ENCODE results near the gene SMC5.
"Not testable (repeated sequence)": the region's sequence is repeated elsewhere in the genome, so short reads cannot be mapped to it uniquely, and the experiment has no call there.

The SMC5 gene

DNA sequence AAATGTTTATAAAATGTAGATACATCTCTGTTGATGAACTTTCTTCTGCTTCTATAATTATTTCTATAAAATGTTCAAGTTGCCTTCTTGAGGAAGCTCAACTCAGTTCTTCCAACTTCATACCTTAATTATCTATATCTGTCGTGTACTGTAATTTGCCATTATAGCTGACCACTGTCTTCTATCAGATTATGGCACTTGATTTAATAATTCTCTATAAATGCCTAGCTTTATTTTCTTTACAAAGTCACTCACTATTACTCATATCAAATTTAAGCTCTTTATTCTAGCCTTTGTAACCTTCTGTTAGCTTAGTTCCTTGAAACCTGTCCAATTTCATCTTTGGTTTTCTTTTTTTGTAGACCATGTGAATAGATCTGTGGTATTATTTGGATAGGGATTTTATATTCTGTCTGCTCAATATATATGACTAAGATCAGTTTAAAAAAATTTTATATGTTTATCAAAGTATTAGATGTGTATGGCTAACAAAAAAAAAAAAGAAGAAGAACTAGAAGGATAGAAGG lies 39.5 kb downstream of the SMC5 start:
- no peak overlapping the region for H3K9ac ChIP-seq (ENCODE audit: low read depth, low read length)
- H3K9me3 ChIP-seq (ENCODE audit: control insufficient read depth, insufficient read depth, low read length), result no peaks in the 10 kb centered on the region
- H3K4me1 ChIP-seq (ENCODE audit: control insufficient read depth, insufficient read depth, low read length), result no peaks in the 10 kb centered on the region
- no peak overlapping the region for H3K27ac ChIP-seq (ENCODE audit: low read depth, low read length)
- peaks cover 54% of the 10 kb centered on the region for H3K36me3 ChIP-seq (ENCODE audit: control insufficient read depth, insufficient read depth, low read length)
- no peaks in the 10 kb centered on the region for H3K27me3 ChIP-seq (ENCODE audit: control insufficient read depth, insufficient read depth, low read length)
- H3K4me3 ChIP-seq (ENCODE audit: low read depth, low read length), result no peak overlapping the region

DNA sequence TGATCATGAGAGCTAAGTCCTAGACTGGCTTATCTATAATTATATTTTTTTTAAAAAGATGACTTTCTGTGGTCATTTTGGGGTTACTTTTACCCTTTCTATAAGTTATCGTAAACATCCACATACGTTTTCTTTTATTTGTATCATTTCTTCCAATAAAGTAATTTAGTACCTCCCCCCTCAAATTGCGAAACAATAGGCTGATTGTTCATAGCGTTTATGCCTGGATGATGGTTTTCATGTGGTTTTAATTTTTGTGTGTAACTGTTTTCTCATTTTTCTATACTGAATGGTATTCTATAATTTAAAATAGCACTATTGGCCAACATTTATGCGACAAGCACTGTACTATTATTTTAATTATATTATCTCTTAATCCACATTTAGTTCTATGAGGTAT lies 44.5 kb downstream of the SMC5 start:
- Histone ChIP-seq H3K4me3 (ENCODE audit: low read depth, low read length) (no peak overlapping the region), H3K4me1 (ENCODE audit: control insufficient read depth, insufficient read depth, low read length) (no peaks in the 10 kb centered on the region), H3K9ac (ENCODE audit: low read depth, low read length) (no peak overlapping the region), H3K27me3 (ENCODE audit: control insufficient read depth, insufficient read depth, low read length) (no peaks in the 10 kb centered on the region), H3K36me3 (ENCODE audit: control insufficient read depth, insufficient read depth, low read length) (peaks cover 70% of the 10 kb centered on the region), H3K9me3 (ENCODE audit: control insufficient read depth, insufficient read depth, low read length) (no peaks in the 10 kb centered on the region), H3K27ac (ENCODE audit: low read depth, low read length) (no peak overlapping the region)

GRCh38 chr9:70304810-70305209 lies 46.0 kb downstream of the SMC5 start:
- no peak overlapping the region for H3K4me3 ChIP-seq (ENCODE audit: low read depth, low read length)
- H3K4me1 ChIP-seq (ENCODE audit: control insufficient read depth, insufficient read depth, low read length), result no peaks in the 10 kb centered on the region
- H3K27ac ChIP-seq (ENCODE audit: low read depth, low read length), result no peak overlapping the region
- H3K27me3 ChIP-seq (ENCODE audit: control insufficient read depth, insufficient read depth, low read length), result no peaks in the 10 kb centered on the region
- no peaks in the 10 kb centered on the region for H3K9me3 ChIP-seq (ENCODE audit: control insufficient read depth, insufficient read depth, low read length)
- H3K36me3 ChIP-seq (ENCODE audit: control insufficient read depth, insufficient read depth, low read length), result peaks cover 64% of the 10 kb centered on the region
- H3K9ac ChIP-seq (ENCODE audit: low read depth, low read length), result no peak overlapping the region

GRCh38 chr9:70315389-70315788 lies 56.6 kb downstream of the SMC5 start:
- peaks cover 57% of the 10 kb centered on the region for H3K36me3 ChIP-seq (ENCODE audit: control insufficient read depth, insufficient read depth, low read length)

DNA sequence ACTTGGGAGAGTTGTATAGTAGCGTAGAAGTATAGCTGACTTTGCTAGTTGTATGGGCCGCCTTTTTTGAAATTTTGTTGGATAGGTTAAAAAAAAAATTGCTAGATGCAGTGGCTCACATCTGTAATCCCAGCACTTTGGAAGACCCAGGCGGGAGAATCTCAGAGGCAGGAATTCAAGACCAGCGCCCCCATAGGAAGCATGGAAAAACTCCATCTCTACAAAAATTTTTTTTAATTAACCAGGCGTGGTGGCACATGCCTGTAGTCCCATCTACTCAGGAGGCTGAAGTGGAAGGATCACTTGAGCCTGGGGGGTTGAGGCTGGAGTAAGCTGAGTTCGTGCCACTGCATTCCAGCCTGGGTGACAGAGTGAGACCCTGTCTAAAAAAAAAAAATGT lies 59.2 kb downstream of the SMC5 start:
- H3K4me3 ChIP-seq (ENCODE audit: low read depth, low read length), result no peak overlapping the region
- peaks cover 65% of the 10 kb centered on the region for H3K36me3 ChIP-seq (ENCODE audit: control insufficient read depth, insufficient read depth, low read length)
- no peaks in the 10 kb centered on the region for H3K9me3 ChIP-seq (ENCODE audit: control insufficient read depth, insufficient read depth, low read length)
- H3K27ac ChIP-seq (ENCODE audit: low read depth, low read length), result no peak overlapping the region
- H3K27me3 ChIP-seq (ENCODE audit: control insufficient read depth, insufficient read depth, low read length), result no peaks in the 10 kb centered on the region
- H3K9ac ChIP-seq (ENCODE audit: low read depth, low read length), result no peak overlapping the region
- no peaks in the 10 kb centered on the region for H3K4me1 ChIP-seq (ENCODE audit: control insufficient read depth, insufficient read depth, low read length)

More at GRCh38 chr9:70315389-70315788, 56.6 kb downstream of the SMC5 start:
- no peak overlapping the region for H3K9ac ChIP-seq (ENCODE audit: low read depth, low read length)
- no peaks in the 10 kb centered on the region for H3K4me1 ChIP-seq (ENCODE audit: control insufficient read depth, insufficient read depth, low read length)
- H3K27me3 ChIP-seq (ENCODE audit: control insufficient read depth, insufficient read depth, low read length), result no peaks in the 10 kb centered on the region
- H3K4me3 ChIP-seq (ENCODE audit: low read depth, low read length), result no peak overlapping the region
- H3K27ac ChIP-seq (ENCODE audit: low read depth, low read length), result no peak overlapping the region
- no peaks in the 10 kb centered on the region for H3K9me3 ChIP-seq (ENCODE audit: control insufficient read depth, insufficient read depth, low read length)

- H3K9me3 ChIP-seq (ENCODE audit: control insufficient read depth, insufficient read depth, low read length), result no peaks in the 10 kb centered on the region
- no peaks in the 10 kb centered on the region for H3K4me1 ChIP-seq (ENCODE audit: control insufficient read depth, insufficient read depth, low read length)
- H3K27me3 ChIP-seq (ENCODE audit: control insufficient read depth, insufficient read depth, low read length), result no peaks in the 10 kb centered on the region
- no peak overlapping the region for H3K9ac ChIP-seq (ENCODE audit: low read depth, low read length)
- no peak overlapping the region for H3K4me3 ChIP-seq (ENCODE audit: low read depth, low read length)
- H3K36me3 ChIP-seq (ENCODE audit: control insufficient read depth, insufficient read depth, low read length), result peaks cover 67% of the 10 kb centered on the region
- no peak overlapping the region for H3K27ac ChIP-seq (ENCODE audit: low read depth, low read length)
These were observed 63.3 kb downstream of the SMC5 start for GRCh38 chr9:70322096-70322495.

DNA sequence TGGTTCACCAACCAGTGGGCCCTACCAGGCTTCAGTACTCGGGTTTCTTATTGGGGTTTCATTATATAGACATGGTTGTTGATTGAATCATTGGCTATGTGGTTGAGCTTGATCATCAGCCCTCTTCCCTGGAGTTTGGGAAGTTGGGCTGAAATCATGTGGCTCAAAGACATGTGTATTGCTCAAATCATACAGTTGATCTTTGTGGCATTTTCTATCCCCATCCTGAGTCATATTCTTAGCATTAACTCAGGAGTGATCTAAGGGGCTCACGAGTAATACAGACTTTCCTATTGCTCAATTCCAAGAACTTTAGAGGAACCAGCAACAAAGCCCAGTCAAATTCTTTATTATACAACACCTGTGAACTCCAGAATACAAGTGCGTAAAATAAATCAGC lies 66.2 kb downstream of the SMC5 start:
- no peaks in the 10 kb centered on the region for H3K4me1 ChIP-seq (ENCODE audit: control insufficient read depth, insufficient read depth, low read length)
- H3K9me3 ChIP-seq (ENCODE audit: control insufficient read depth, insufficient read depth, low read length), result peaks cover 4% of the 10 kb centered on the region; the same call in 1 of the 2 replicates
- H3K4me3 ChIP-seq (ENCODE audit: low read depth, low read length), result no peak overlapping the region
- H3K36me3 ChIP-seq (ENCODE audit: control insufficient read depth, insufficient read depth, low read length), result peaks cover 62% of the 10 kb centered on the region
- H3K27ac ChIP-seq (ENCODE audit: low read depth, low read length), result no peak overlapping the region
- no peak overlapping the region for H3K9ac ChIP-seq (ENCODE audit: low read depth, low read length)
- no peaks in the 10 kb centered on the region for H3K27me3 ChIP-seq (ENCODE audit: control insufficient read depth, insufficient read depth, low read length)

DNA sequence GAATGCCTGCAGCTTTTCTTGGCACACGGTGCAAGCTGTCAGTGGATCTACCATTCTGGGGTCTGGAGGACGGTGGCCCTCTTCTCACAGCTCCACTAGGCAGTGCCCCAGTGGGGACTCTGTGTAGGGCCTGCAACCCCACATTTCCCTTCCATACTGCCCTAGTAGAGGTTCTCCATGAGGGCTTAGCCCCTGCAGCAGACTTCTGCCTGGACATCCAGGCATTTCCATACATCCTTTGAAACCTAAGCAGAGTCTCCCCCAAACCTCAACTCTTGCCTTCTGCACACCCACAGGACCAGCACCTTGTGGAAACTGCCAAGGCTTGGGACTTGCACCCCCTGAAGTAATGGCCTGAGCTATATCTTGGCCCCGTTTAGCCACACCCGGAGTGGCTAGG lies 69.8 kb downstream of the SMC5 start:
- not testable (repeated sequence) for H3K27ac ChIP-seq (ENCODE audit: low read depth, low read length); H3K27me3 ChIP-seq (ENCODE audit: control insufficient read depth, insufficient read depth, low read length); H3K9ac ChIP-seq (ENCODE audit: low read depth, low read length); H3K4me3 ChIP-seq (ENCODE audit: low read depth, low read length); H3K9me3 ChIP-seq (ENCODE audit: control insufficient read depth, insufficient read depth, low read length); H3K4me1 ChIP-seq (ENCODE audit: control insufficient read depth, insufficient read depth, low read length)
- H3K36me3 ChIP-seq (ENCODE audit: control insufficient read depth, insufficient read depth, low read length), result peaks cover 46% of the 10 kb centered on the region

DNA sequence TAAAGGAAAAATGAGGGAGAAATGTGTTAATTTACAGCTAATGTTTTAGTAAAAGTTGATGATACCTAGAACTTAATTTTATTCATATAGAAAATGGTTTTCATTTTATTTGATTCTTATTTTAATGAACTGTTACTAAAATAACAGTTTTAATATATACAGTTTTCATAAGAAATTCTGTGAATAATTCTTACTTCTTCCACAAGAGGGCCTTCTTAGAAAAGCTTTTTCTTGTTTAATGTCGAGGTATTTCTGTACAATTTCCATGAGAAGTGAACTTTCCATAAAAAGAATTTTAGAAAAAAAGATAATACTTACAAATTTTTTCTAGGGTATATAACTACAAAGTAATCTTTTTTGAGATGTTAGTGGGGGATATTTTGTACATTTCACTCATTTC lies 81.8 kb downstream of the SMC5 start:
- Histone ChIP-seq H3K27ac (ENCODE audit: low read depth, low read length) (no peak overlapping the region), H3K4me3 (ENCODE audit: low read depth, low read length) (no peak overlapping the region), H3K4me1 (ENCODE audit: control insufficient read depth, insufficient read depth, low read length) (no peaks in the 10 kb centered on the region; the same call in 1 of the 2 replicates), H3K36me3 (ENCODE audit: control insufficient read depth, insufficient read depth, low read length) (peaks cover 11% of the 10 kb centered on the region), H3K9ac (ENCODE audit: low read depth, low read length) (no peak overlapping the region), H3K9me3 (ENCODE audit: control insufficient read depth, insufficient read depth, low read length) (no peaks in the 10 kb centered on the region), H3K27me3 (ENCODE audit: control insufficient read depth, insufficient read depth, low read length) (no peaks in the 10 kb centered on the region)

DNA sequence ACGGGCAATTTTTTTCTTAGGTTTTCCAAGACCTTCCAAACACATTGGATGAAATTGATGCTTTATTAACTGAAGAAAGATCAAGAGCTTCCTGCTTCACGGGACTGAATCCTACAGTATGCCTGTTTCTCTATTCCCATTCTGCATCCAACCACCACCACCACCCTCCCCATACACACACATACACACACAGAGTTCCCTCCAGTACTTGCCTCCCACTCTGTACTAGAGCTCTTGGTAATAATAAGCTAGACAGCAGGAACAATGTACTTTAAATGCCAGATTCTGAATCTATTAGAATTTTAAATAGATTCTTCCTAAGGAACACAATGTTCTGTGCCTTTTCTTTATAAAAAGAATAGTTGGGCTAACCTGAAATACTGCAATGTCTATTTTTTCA lies 88.3 kb downstream of the SMC5 start:
- H3K27ac ChIP-seq (ENCODE audit: low read depth, low read length), result no peak overlapping the region
- H3K9ac ChIP-seq (ENCODE audit: low read depth, low read length), result no peak overlapping the region
- peaks cover 51% of the 10 kb centered on the region for H3K36me3 ChIP-seq (ENCODE audit: control insufficient read depth, insufficient read depth, low read length)
- no peaks in the 10 kb centered on the region for H3K27me3 ChIP-seq (ENCODE audit: control insufficient read depth, insufficient read depth, low read length)
- H3K9me3 ChIP-seq (ENCODE audit: control insufficient read depth, insufficient read depth, low read length), result no peaks in the 10 kb centered on the region
- H3K4me3 ChIP-seq (ENCODE audit: low read depth, low read length), result no peak overlapping the region
- H3K4me1 ChIP-seq (ENCODE audit: control insufficient read depth, insufficient read depth, low read length), result no peaks in the 10 kb centered on the region

GRCh38 chr9:70352356-70352755 lies 93.6 kb downstream of the SMC5 start:
- no peaks in the 10 kb centered on the region for H3K4me1 ChIP-seq (ENCODE audit: control insufficient read depth, insufficient read depth, low read length)
- H3K9ac ChIP-seq (ENCODE audit: low read depth, low read length), result no peak overlapping the region
- H3K4me3 ChIP-seq (ENCODE audit: low read depth, low read length), result no peak overlapping the region
- H3K36me3 ChIP-seq (ENCODE audit: control insufficient read depth, insufficient read depth, low read length), result peaks cover 48% of the 10 kb centered on the region
- H3K27ac ChIP-seq (ENCODE audit: low read depth, low read length), result no peak overlapping the region
- H3K27me3 ChIP-seq (ENCODE audit: control insufficient read depth, insufficient read depth, low read length), result no peaks in the 10 kb centered on the region
- H3K9me3 ChIP-seq (ENCODE audit: control insufficient read depth, insufficient read depth, low read length), result no peaks in the 10 kb centered on the region

GRCh38 chr9:70352802-70353201 lies 94.0 kb downstream of the SMC5 start:
- Histone ChIP-seq H3K27me3 (ENCODE audit: control insufficient read depth, insufficient read depth, low read length) (no peaks in the 10 kb centered on the region), H3K4me1 (ENCODE audit: control insufficient read depth, insufficient read depth, low read length) (no peaks in the 10 kb centered on the region), H3K27ac (ENCODE audit: low read depth, low read length) (no peak overlapping the region), H3K9ac (ENCODE audit: low read depth, low read length) (no peak overlapping the region), H3K36me3 (ENCODE audit: control insufficient read depth, insufficient read depth, low read length) (peaks cover 44% of the 10 kb centered on the region), H3K4me3 (ENCODE audit: low read depth, low read length) (no peak overlapping the region), H3K9me3 (ENCODE audit: control insufficient read depth, insufficient read depth, low read length) (no peaks in the 10 kb centered on the region)
